ENCODE data around the gene FYN.

DNA sequence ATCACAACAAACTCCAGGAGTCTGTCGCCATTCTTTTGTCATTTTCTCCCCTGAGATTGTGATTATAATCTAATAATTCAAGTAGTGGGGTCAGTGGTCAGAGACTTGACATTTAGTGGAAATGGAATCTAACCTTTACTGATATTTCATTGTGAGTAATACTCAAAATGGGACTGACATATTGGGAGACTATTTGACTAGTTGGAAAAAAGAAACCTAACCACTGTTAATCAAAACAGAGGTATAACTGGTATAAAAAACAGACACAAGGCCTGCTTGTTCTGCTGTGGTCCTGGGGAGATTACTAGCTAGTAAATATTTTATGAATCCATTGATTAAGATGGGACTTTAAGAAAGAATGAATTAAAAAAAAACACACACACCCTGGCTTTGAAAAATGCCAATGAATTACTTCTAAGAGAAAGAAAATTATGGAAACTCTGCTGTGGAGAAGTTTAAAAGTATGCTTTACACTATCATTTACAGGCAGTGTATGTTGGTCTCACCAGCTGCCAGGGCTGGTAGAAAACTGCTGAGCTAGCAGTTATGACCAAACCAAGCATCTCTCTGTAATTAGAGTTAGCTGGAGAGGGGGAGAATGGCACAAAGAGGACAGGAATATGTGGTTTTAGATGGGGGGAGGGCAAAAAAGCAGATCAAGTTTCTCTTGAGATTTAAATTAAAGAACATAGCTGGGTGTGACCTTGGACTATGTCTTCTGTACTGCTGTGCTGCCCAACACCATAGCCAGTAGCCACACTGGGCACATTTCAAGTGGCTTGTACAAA, 103.7 kb downstream of the FYN start:
- no peak for TF ChIP-seq YY1 (IDR thresholded peaks at IDR 0.05; ENCODE audit: insufficient read depth, insufficient read length)
- no peak for TF ChIP-seq ZNF274 (IDR thresholded peaks at IDR 0.05; ENCODE audit: low read depth, low read length)

All from NT2/D1 (cell line).